H1 (cell line): ENCODE data around the gene MPRIP. TPM values are rescaled to one million over a fixed set of nuclear protein-coding genes. Genes with fewer than 3 reads are reported as not detected.
"Not testable (repeated sequence)": the region's sequence is repeated elsewhere in the genome, so short reads cannot be mapped to it uniquely, and the experiment has no call there.

Source experiments
- CTCF ChIA-PET: fragments of 300-600 bp; sonication (Branson Sonifier 250); formaldehyde crosslinking; loops from one replicate; lab custom pipeline; 2021; ENCODE audit not compliant: partially characterized antibody; lab: Charles Lee
- POLR2A ChIA-PET: fragments of 300-600 bp; sonication (Branson Sonifier 250); formaldehyde crosslinking; loops from one replicate; lab custom pipeline; 2021; ENCODE audit warnings: inconsistent platforms; ENCODE audit not compliant: partially characterized antibody; lab: Charles Lee
- DNase-seq, 2 experiments: peaks; one replicate each; pipeline versions ENCODE4 v3.0.0 to v3.0.0-alpha.2; 2010 to 2022; ENCODE audit warnings: low spot score in 2 of 2, low read depth in 1 of 2, mixed read lengths in 1 of 2
- FAIRE-seq: peaks from 2 replicates; lab custom pipeline; 2011; peaks lifted over from hg19 to GRCh38; lab: Jason Lieb, UNC
- H2AFZ ChIP-seq: 2 replicates; pipeline ENCODE4 v1.8.1; 2012; ENCODE audit warnings: low read length, inconsistent platforms
- H2AK5ac ChIP-seq: 2 replicates; pipeline ENCODE4 v1.6.1; 2013; ENCODE audit warnings: low read depth, low read length
- H2BK120ac ChIP-seq: replicated peaks from 2 replicates; pipeline ENCODE3; 2013; ENCODE audit warnings: low read depth, low read length, inconsistent platforms
- H2BK12ac ChIP-seq: 2 replicates; pipeline ENCODE4 v1.6.1; 2013; ENCODE audit warnings: low read depth, low read length
- H2BK15ac ChIP-seq: 2 replicates; pipeline ENCODE4 v1.6.1; 2013; ENCODE audit warnings: low read length
- H2BK20ac ChIP-seq: 2 replicates; pipeline ENCODE4 v1.6.1; 2013; ENCODE audit warnings: low read length
- H2BK5ac ChIP-seq: 2 replicates; pipeline ENCODE4 v1.6.1; 2013; ENCODE audit warnings: low read depth, low read length
- H3K14ac ChIP-seq: 2 replicates; pipeline ENCODE4 v1.6.1; 2013; ENCODE audit warnings: inconsistent platforms; ENCODE audit not compliant: insufficient read length
- H3K18ac ChIP-seq: 2 replicates; pipeline ENCODE4 v1.6.1; 2013; ENCODE audit warnings: low read length; ENCODE audit errors: extremely low read depth
- H3K23ac ChIP-seq: 2 replicates; pipeline ENCODE4 v1.6.1; 2013; ENCODE audit warnings: inconsistent platforms; ENCODE audit not compliant: insufficient read length
- H3K23me2 ChIP-seq: 2 replicates; pipeline ENCODE4 v1.6.1; 2013; ENCODE audit warnings: low read depth, low read length
- H3K27ac ChIP-seq: 2 replicates; pipeline ENCODE4 v1.6.1; 2011; ENCODE audit warnings: low read depth, low read length, inconsistent platforms
- H3K27me3 ChIP-seq, 4 experiments: replicated peaks in 1 of 4; 1 replicate in 1 of 4; 2 replicates in 3 of 4; pipeline versions ENCODE4 v1.6.1 to v1.8.1; 2011 to 2013; ENCODE audit warnings: low read length in 3 of 4, mild to moderate bottlenecking in 3 of 4, inconsistent platforms in 2 of 4, mixed read lengths in 2 of 4, moderate library complexity in 1 of 4; ENCODE audit not compliant: control insufficient read depth in 3 of 4, insufficient read depth in 3 of 4; ENCODE audit errors: extremely low read depth in 1 of 4
- H3K36me3 ChIP-seq, 4 experiments: 2 replicates each; pipeline versions ENCODE4 v1.6.1 to v1.8.1; 2011 to 2013; ENCODE audit warnings: mild to moderate bottlenecking in 4 of 4, low read length in 3 of 4, moderate library complexity in 2 of 4, control low read depth in 1 of 4, inconsistent platforms in 1 of 4; ENCODE audit not compliant: insufficient read depth in 4 of 4, control insufficient read depth in 2 of 4
- H3K4ac ChIP-seq: replicated peaks from 2 replicates; pipeline ENCODE3; 2013; ENCODE audit warnings: low read length, low read depth, mixed read lengths, inconsistent platforms; ENCODE audit not compliant: insufficient read length
- H3K4me1 ChIP-seq, 4 experiments: replicated peaks in 1 of 4; 1 replicate in 1 of 4; 2 replicates in 3 of 4; pipeline versions ENCODE4 v1.6.1 to v1.8.1; 2011 to 2013; ENCODE audit warnings: low read length in 3 of 4, inconsistent platforms in 2 of 4, mixed read lengths in 1 of 4; ENCODE audit not compliant: insufficient read depth in 4 of 4, control insufficient read depth in 3 of 4
- H3K4me2 ChIP-seq, 2 experiments: 2 replicates each; pipeline versions ENCODE4 v1.6.1 to v1.8.1; 2011 to 2013; ENCODE audit warnings: low read depth in 2 of 2, low read length in 2 of 2, control low read depth in 1 of 2, inconsistent platforms in 1 of 2, mild to moderate bottlenecking in 1 of 2; ENCODE audit not compliant: insufficient read depth in 1 of 2
- H3K4me3 ChIP-seq, 4 experiments: fragments of 200-600, 300-600 bp in 1 of 4; sonication (generic), shearing (Covaris generic), sonication (Bioruptor Twin) in 1 of 4; 2 replicates each; pipeline versions ENCODE4 v1.5.1 to v1.8.1; 2011 to 2016; ENCODE audit warnings: low read length in 4 of 4, low read depth in 3 of 4, control low read depth in 2 of 4, inconsistent platforms in 2 of 4, mild to moderate bottlenecking in 2 of 4, mixed read lengths in 1 of 4, moderate library complexity in 1 of 4; ENCODE audit not compliant: insufficient read depth in 2 of 4; ENCODE audit errors: extremely low read depth in 1 of 4
- H3K56ac ChIP-seq: replicated peaks from 2 replicates; pipeline ENCODE3; 2013; ENCODE audit warnings: low read depth, mild to moderate bottlenecking, mixed read lengths, low read length, inconsistent platforms; ENCODE audit not compliant: insufficient read length
- H3K79me1 ChIP-seq: 2 replicates; pipeline ENCODE4 v1.6.1; 2013; ENCODE audit warnings: low read depth, low read length, control low read depth
- H3K79me2 ChIP-seq, 2 experiments: 2 replicates each; pipeline versions ENCODE4 v1.6.1 to v1.8.1; 2012 to 2013; ENCODE audit warnings: low read length in 2 of 2, mild to moderate bottlenecking in 2 of 2, inconsistent platforms in 1 of 2; ENCODE audit not compliant: insufficient read depth in 2 of 2, control insufficient read depth in 1 of 2
- H3K9ac ChIP-seq, 4 experiments: replicated peaks in 1 of 4; 1 replicate in 1 of 4; 2 replicates in 3 of 4; pipeline versions ENCODE4 v1.6.1 to v1.8.1; 2011 to 2013; ENCODE audit warnings: low read depth in 3 of 4, low read length in 3 of 4, control low read depth in 2 of 4, mild to moderate bottlenecking in 2 of 4, moderate library complexity in 2 of 4, inconsistent platforms in 1 of 4; ENCODE audit errors: extremely low read depth in 1 of 4
- H3K9me3 ChIP-seq, 2 experiments: 2 replicates each; pipeline versions ENCODE4 v1.6.1 to v1.8.1; 2012 to 2013; ENCODE audit warnings: mild to moderate bottlenecking in 2 of 2, moderate library complexity in 2 of 2, control low read depth in 1 of 2, inconsistent platforms in 1 of 2, low read depth in 1 of 2, low read length in 1 of 2, mixed read lengths in 1 of 2; ENCODE audit not compliant: insufficient read depth in 2 of 2
- H4K20me1 ChIP-seq, 2 experiments: replicated peaks in 1 of 2; 2 replicates each; pipeline versions ENCODE3 to v1.8.1; 2011 to 2013; ENCODE audit warnings: inconsistent platforms in 2 of 2, low read length in 2 of 2, mild to moderate bottlenecking in 1 of 2; ENCODE audit not compliant: insufficient read depth in 2 of 2, control insufficient read depth in 1 of 2
- H4K5ac ChIP-seq: 2 replicates; pipeline ENCODE4 v1.6.1; 2013; ENCODE audit warnings: low read length, low read depth, mixed read lengths, inconsistent platforms; ENCODE audit not compliant: insufficient read length
- H4K8ac ChIP-seq: 2 replicates; pipeline ENCODE4 v1.8.0; 2013; ENCODE audit warnings: mild to moderate bottlenecking, moderate library complexity, low read length, inconsistent platforms; ENCODE audit not compliant: insufficient read depth; ENCODE audit errors: extremely low read depth
- H4K91ac ChIP-seq: replicated peaks from 2 replicates; pipeline ENCODE3; 2013; ENCODE audit warnings: low read length, mixed read lengths, inconsistent platforms; ENCODE audit not compliant: insufficient read length
- WGBS, 2 experiments: shearing (Covaris generic) in 1 of 2; methylation state at CpG; one replicate each; pipeline versions ENCODE4 v1.1.6 to v1.1.7; 2013 to 2015; ENCODE audit warnings: low lambda C conversion rate in 2 of 2, mixed read lengths in 2 of 2, inconsistent platforms in 1 of 2, low coverage in 1 of 2, missing lambda C conversion rate in 1 of 2; ENCODE audit not compliant: insufficient replicate concordance in 2 of 2, insufficient coverage in 1 of 2, insufficient read length in 1 of 2; ENCODE audit errors: extremely low coverage in 1 of 2, missing lambda C conversion rate in 1 of 2; 5-methylcytosine and 5-hydroxymethylcytosine counted together
- polyA plus RNA-seq, 7 experiments: library from polyadenylated mRNA; depleted of rRNA in 3 of 7; stranded (reverse) in 5 of 7; unstranded in 2 of 7; fragments of >200 nt in 5 of 7; fragments of 200-250 nt in 2 of 7; gene quantifications; 1 replicate in 5 of 7; 2 replicates in 1 of 7; 4 replicates in 1 of 7; pipeline versions ENCODE4 v1.2.1 to v1.2.3, GENCODE V29; 2011 to 2013; ENCODE audit warnings: missing spikeins in 2 of 7, mixed read lengths in 2 of 7
- total RNA-seq: library from RNA; stranded (reverse); fragmentation: NEBNext Ultra II Directional; extraction: Animal tissue kit (Norgen Biotek cat#: 25700); gene quantifications from 2 replicates; pipeline ENCODE4 v1.2.1, GENCODE V29; 2021

The MPRIP gene
- total and polyA plus RNA-seq, 2 of the 8 experiments (the other 6 are each of a cell fraction or from before 2014, with no cell fraction given): 48.6 to 146 TPM

GRCh38 chr17:17195466-17195865 is 153.2 kb downstream of the MPRIP start:
- H3K23ac ChIP-seq, H3K18ac ChIP-seq, POLR2A ChIA-PET, H3K4ac ChIP-seq, H3K9ac ChIP-seq, DNase-seq, H3K27ac ChIP-seq, H3K14ac ChIP-seq, H4K20me1 ChIP-seq, H3K79me2 ChIP-seq, H2BK5ac ChIP-seq, H2BK15ac ChIP-seq, H2BK20ac ChIP-seq, H2BK120ac ChIP-seq, H3K79me1 ChIP-seq, H2AFZ ChIP-seq, H3K4me1 ChIP-seq, H4K5ac ChIP-seq, CTCF ChIA-PET, H4K91ac ChIP-seq, H4K8ac ChIP-seq, H3K4me3 ChIP-seq, H3K4me2 ChIP-seq, H2BK12ac ChIP-seq, H3K27me3 ChIP-seq, H3K36me3 ChIP-seq, H3K9me3 ChIP-seq, H3K56ac ChIP-seq, H3K23me2 ChIP-seq, H2AK5ac ChIP-seq, FAIRE-seq: not testable (repeated sequence)
- 88% methylated on average over 5 of the region's 5 CpGs; no CpG with 5 or more reads in 1 of the 2 experiments for WGBS, 2 experiments
